ENCODE results near the gene MIOS.

The MIOS gene

DNA sequence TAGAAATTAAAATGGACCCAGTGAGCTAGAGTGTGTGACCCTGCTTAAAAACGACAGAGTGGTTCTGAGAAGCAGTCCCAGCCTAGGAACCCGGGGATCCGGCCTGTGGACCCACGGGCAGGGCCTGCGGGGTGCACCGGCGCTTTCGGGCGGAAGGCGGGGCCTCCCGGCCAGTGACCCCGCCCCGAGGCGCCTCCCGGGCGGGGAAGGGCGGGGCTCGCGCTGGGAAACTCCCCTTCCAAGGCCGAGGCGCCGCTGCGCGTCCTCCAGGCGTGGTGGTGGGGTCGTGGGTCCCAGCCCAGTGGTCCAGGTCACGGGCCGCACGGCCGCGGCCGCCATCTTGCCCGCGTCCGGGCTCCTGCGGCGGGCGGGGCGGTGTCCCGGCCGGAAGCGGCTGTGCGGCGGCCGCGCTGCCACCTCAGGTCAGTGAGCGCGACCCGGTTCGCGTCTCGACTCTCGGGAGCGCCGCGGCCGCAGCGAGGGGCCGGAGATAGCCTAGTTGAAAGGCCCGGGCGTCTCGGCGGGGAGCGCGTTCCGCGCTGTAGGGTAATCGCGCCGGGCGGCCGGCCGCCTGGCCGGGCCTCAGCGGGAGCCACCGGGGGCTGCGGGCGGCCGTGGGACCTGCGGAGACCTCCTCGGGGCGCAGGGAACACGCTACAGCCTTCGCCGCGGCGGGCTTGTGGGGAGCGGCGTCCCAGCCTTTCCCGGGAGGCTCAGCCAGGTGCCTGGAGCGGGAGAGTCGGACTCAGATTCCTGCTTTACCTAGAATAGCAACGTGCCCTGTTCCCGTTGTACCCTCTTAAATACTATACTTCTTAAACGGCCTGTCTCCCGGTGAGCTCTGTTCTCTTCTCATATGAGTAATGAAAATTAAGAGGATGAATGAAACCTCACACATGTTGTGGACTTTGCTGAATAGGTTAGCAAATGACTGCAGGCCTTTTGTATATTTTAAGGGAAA lies at the start of gene MIOS:
TSS of gene MIOS (plus strand) at position 234 of the 961 bp plus-strand sequence. CDS start 5,592 bp downstream, outside the sequence.
- peak within 1 kb of the TSS; percentile 88 for H3K4me3 ChIP-seq
- H3K27ac ChIP-seq, result peak within 1 kb of the TSS; percentile 91 to 94
- TF ChIP-seq CTCF (IDR thresholded peaks at IDR 0.05), result no peak
- DNase-seq (ENCODE audit: low spot score), result peak; percentile 86

DNA sequence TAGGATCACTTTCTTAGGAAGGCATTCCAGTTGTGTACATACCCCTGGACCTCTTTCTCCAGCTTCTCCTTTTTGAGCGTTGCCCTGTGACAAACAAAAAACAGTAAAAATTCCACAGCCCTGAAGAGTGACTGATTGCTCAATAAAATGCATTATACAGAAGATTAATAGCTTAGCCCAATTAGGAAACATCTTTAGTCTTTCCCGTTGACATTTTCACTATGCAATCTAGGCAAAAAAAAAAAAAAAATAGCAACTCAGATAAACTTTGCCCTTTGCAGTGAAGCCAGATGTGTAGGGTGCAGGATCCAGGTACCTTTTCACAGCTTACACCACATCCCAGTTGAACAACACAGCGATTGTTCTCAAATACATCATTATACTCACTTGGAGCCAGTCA lies 48.9 kb upstream of the MIOS start:
- TF ChIP-seq CTCF (IDR thresholded peaks at IDR 0.05), result no peak
- H3K4me3 ChIP-seq, result no peak overlapping the region
- no peak for DNase-seq (ENCODE audit: low spot score)
- no peak overlapping the region for H3K27ac ChIP-seq

- no peak overlapping the region for H3K27ac ChIP-seq
- DNase-seq (ENCODE audit: low spot score), result no peak
- TF ChIP-seq CTCF (IDR thresholded peaks at IDR 0.05), result no peak
Measured at GRCh38 chr7:7519056-7519455, 47.6 kb upstream of the MIOS start.

DNA sequence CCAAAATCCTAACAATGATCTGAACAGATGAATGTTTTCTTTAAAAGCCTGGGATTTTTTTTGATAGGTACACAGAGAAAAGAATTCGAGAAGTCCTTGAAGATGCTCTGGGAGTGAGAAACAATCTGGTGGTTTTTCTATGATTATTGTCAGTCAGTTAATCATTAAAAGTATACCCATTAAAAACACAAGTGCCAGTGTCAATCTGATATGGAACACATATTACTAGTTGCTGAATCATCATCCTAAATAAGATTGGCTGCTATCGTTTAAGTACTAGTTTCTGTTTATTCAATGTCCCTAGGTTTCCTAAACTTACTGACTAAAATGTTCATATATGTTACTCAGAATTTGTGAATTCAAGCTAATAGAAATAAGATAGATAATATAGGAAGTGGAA lies 47.2 kb upstream of the MIOS start:
- H3K4me3 ChIP-seq, result no peak overlapping the region
- no peak for TF ChIP-seq CTCF (IDR thresholded peaks at IDR 0.05)
- DNase-seq (ENCODE audit: low spot score), result no peak
- no peak overlapping the region for H3K27ac ChIP-seq

More at GRCh38 chr7:7519056-7519455, 47.6 kb upstream of the MIOS start:
- no peak overlapping the region for H3K4me3 ChIP-seq

DNA sequence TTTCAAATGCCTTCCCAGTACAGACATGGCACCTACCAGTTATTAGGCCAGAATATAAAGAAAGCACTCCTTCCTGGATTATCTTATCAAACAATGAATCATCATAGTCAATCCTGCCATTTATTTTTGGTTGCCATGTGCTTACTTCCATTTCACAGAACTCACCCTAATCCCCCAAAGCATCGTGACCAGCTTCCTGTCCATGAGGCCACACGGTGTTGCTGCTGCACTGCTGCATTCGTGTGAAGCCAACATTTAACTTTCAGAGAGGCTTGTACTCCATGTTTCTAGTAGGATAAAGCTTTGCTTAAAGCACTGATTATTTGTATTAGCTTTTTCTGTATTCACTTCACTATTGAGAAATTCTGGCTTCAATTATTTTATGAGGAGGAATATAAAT lies 45.4 kb upstream of the MIOS start:
- Histone ChIP-seq H3K4me3 (no peak overlapping the region), H3K27ac (no peak overlapping the region)
- DNase-seq (ENCODE audit: low spot score), result no peak
- TF ChIP-seq CTCF (IDR thresholded peaks at IDR 0.05), result no peak

GRCh38 chr7:7522421-7522820 lies 44.3 kb upstream of the MIOS start:
- no peak overlapping the region for H3K27ac ChIP-seq
- TF ChIP-seq CTCF (IDR thresholded peaks at IDR 0.05), result no peak
- no peak for DNase-seq (ENCODE audit: low spot score)
- H3K4me3 ChIP-seq, result no peak overlapping the region

GRCh38 chr7:7524121-7524520 lies 42.6 kb upstream of the MIOS start:
- H3K27ac ChIP-seq, result no peak overlapping the region
- DNase-seq (ENCODE audit: low spot score), result no peak
- no peak overlapping the region for H3K4me3 ChIP-seq
- TF ChIP-seq CTCF (IDR thresholded peaks at IDR 0.05), result no peak
